Measurements from ENCODE around the gene SLC35D1.
"Not testable (repeated sequence)": the region's sequence is repeated elsewhere in the genome, so short reads cannot be mapped to it uniquely, and the experiment has no call there.

Gene SLC35D1

GRCh38 chr1:67053785-67054772, at the start of gene SLC35D1:
Gene SLC35D1, minus strand, starts transcription at chr1:67054148. Its CDS starts 135 bp downstream, at chr1:67054013.
- DNase-seq (ENCODE audit: low read depth): peak; percentile 43

GRCh38 chr1:67103548-67103947, 49.6 kb upstream of the SLC35D1 start:
- DNase-seq (ENCODE audit: low read depth): no peak

- DNase-seq (ENCODE audit: low read depth): no peak
Observed at GRCh38 chr1:67100833-67101232, 46.9 kb upstream of the SLC35D1 start.

GRCh38 chr1:67097305-67097704, 43.4 kb upstream of the SLC35D1 start:
- DNase-seq (ENCODE audit: low read depth): no peak

GRCh38 chr1:67094191-67094590, 40.2 kb upstream of the SLC35D1 start:
- no peak for DNase-seq (ENCODE audit: low read depth)

GRCh38 chr1:67089685-67090208, 35.8 kb upstream of the SLC35D1 start:
- DNase-seq (ENCODE audit: low read depth): no peak

- DNase-seq (ENCODE audit: low read depth): no peak
Observed at GRCh38 chr1:67088440-67088839, 34.5 kb upstream of the SLC35D1 start.

- DNase-seq (ENCODE audit: low read depth): no peak
Observed at GRCh38 chr1:67085326-67085725, 31.4 kb upstream of the SLC35D1 start.

GRCh38 chr1:67084765-67085318, 30.9 kb upstream of the SLC35D1 start:
- DNase-seq (ENCODE audit: low read depth): no peak

GRCh38 chr1:67078291-67078690, 24.3 kb upstream of the SLC35D1 start:
- no peak for DNase-seq (ENCODE audit: low read depth)

GRCh38 chr1:67077593-67077992, 23.6 kb upstream of the SLC35D1 start:
- no peak for DNase-seq (ENCODE audit: low read depth)

- DNase-seq (ENCODE audit: low read depth): no peak
Observed at GRCh38 chr1:67072749-67073148, 18.8 kb upstream of the SLC35D1 start.

- not testable (repeated sequence) for DNase-seq (ENCODE audit: low read depth)
Observed at GRCh38 chr1:67067655-67068054, 13.7 kb upstream of the SLC35D1 start.

GRCh38 chr1:67062412-67062811, 8.5 kb upstream of the SLC35D1 start:
- DNase-seq (ENCODE audit: low read depth): no peak

GRCh38 chr1:67061266-67061665, 7.3 kb upstream of the SLC35D1 start:
- DNase-seq (ENCODE audit: low read depth): no peak

GRCh38 chr1:67060811-67061218, 6.9 kb upstream of the SLC35D1 start:
- peak; percentile 94 for DNase-seq (ENCODE audit: low read depth)

GRCh38 chr1:67059346-67059745, 5.4 kb upstream of the SLC35D1 start:
- DNase-seq (ENCODE audit: low read depth): no peak

GRCh38 chr1:67058761-67059160, 4.8 kb upstream of the SLC35D1 start:
- DNase-seq (ENCODE audit: low read depth): no peak

- DNase-seq (ENCODE audit: low read depth): no peak
Observed at GRCh38 chr1:67058242-67058641, 4.3 kb upstream of the SLC35D1 start.

GRCh38 chr1:67053535-67053784, 488 bp downstream of the SLC35D1 start:
- no peak for DNase-seq (ENCODE audit: low read depth)

GRCh38 chr1:67052741-67053534, 1.0 kb downstream of the SLC35D1 start:
- no peak for DNase-seq (ENCODE audit: low read depth)

GRCh38 chr1:67051196-67051595, 2.8 kb downstream of the SLC35D1 start:
- DNase-seq (ENCODE audit: low read depth): no peak
